ENCODE results near the gene CADPS. TPM values are rescaled to one million over a fixed set of nuclear protein-coding genes. Genes with fewer than 3 reads are reported as not detected.

Gene CADPS
- total RNA-seq, 2 experiments from 2014 or later: 61.3 to 68.6 TPM

- Histone ChIP-seq H3K9me2 (ENCODE audit: insufficient read depth, low read length) (no peaks in the 10 kb centered on the region), H3K36me3 (ENCODE audit: insufficient read depth, low read length) (no peaks in the 10 kb centered on the region), H3K4me2 (ENCODE audit: low read length) (no peak overlapping the region), H3K79me2 (ENCODE audit: insufficient read depth, low read depth, low read length) (no peaks in the 10 kb centered on the region), H3K9me3 (ENCODE audit: low read length) (no peaks in the 10 kb centered on the region), H3K4me3 (ENCODE audit: low read depth, low read length, poor library complexity, severe bottlenecking) (no peak overlapping the region), H3K27ac (ENCODE audit: low read depth, low read length, poor library complexity, severe bottlenecking) (no peak overlapping the region), H2AFZ (ENCODE audit: low read length) (no peak overlapping the region), H4K20me1 (ENCODE audit: insufficient read depth, low read length) (no peaks in the 10 kb centered on the region), H3K4me1 (ENCODE audit: insufficient read depth, low read length, poor library complexity, severe bottlenecking) (peaks cover 7% of the 10 kb centered on the region)
- TF ChIP-seq EZH2phosphoT487 (IDR thresholded peaks at IDR 0.05; ENCODE audit: borderline replicate concordance, low read depth, low read length) (no peak), CTCF (conservative IDR thresholded peaks at IDR 0.05; ENCODE audit: low read length) (no peak)
- POLR2A ChIA-PET: interaction anchor here (0.6 to 1.8 kb wide), 6 partner anchors 9 to 153 kb away, joined by 3 to 5 read pairs (median 4); no protein-coding TSS in a partner anchor
- BruUV-seq (replicated peaks): no TSS peak
- no peak for DNase-seq (ENCODE audit: low spot score)
- CTCF ChIA-PET (ENCODE audit: unreplicated experiment): no interaction called here
- intact Hi-C loops (cut with micrococcal nuclease; ENCODE audit: unreplicated experiment): no loop called here
These were observed 171.6 kb downstream of the CADPS start for GRCh38 chr3:62703451-62704167.

- intact Hi-C loops (cut with micrococcal nuclease; ENCODE audit: unreplicated experiment): no loop called here
- H3K9me3 ChIP-seq (ENCODE audit: low read length): no peaks in the 10 kb centered on the region
- ChIA-PET POLR2A (interaction anchor here (1.0 kb wide), 1 partner anchor 11 kb away, joined by 4 read pairs; no protein-coding TSS in a partner anchor), CTCF (ENCODE audit: unreplicated experiment) (no interaction called here)
- H2AFZ ChIP-seq (ENCODE audit: low read length): no peak overlapping the region
- no peak overlapping the region for H3K4me3 ChIP-seq (ENCODE audit: low read depth, low read length, poor library complexity, severe bottlenecking)
- H3K36me3 ChIP-seq (ENCODE audit: insufficient read depth, low read length): no peaks in the 10 kb centered on the region
- no TSS peak for BruUV-seq (replicated peaks)
- H4K20me1 ChIP-seq (ENCODE audit: insufficient read depth, low read length): no peaks in the 10 kb centered on the region
- H3K4me2 ChIP-seq (ENCODE audit: low read length): no peak overlapping the region
- H3K27ac ChIP-seq (ENCODE audit: low read depth, low read length, poor library complexity, severe bottlenecking): no peak overlapping the region
- no peaks in the 10 kb centered on the region for H3K9me2 ChIP-seq (ENCODE audit: insufficient read depth, low read length)
- H3K79me2 ChIP-seq (ENCODE audit: insufficient read depth, low read depth, low read length): no peaks in the 10 kb centered on the region
- no peak for DNase-seq (ENCODE audit: low spot score)
- H3K4me1 ChIP-seq (ENCODE audit: insufficient read depth, low read length, poor library complexity, severe bottlenecking): no peaks in the 10 kb centered on the region
- no peak for TF ChIP-seq CTCF (conservative IDR thresholded peaks at IDR 0.05; ENCODE audit: low read length)
- no peak for TF ChIP-seq EZH2phosphoT487 (IDR thresholded peaks at IDR 0.05; ENCODE audit: borderline replicate concordance, low read depth, low read length)
These were observed 174.9 kb downstream of the CADPS start for GRCh38 chr3:62700357-62700756.

GRCh38 chr3:62699728-62700127 is 175.5 kb downstream of the CADPS start:
- no peaks in the 10 kb centered on the region for H3K36me3 ChIP-seq (ENCODE audit: insufficient read depth, low read length)
- no peaks in the 10 kb centered on the region for H3K79me2 ChIP-seq (ENCODE audit: insufficient read depth, low read depth, low read length)
- H3K27ac ChIP-seq (ENCODE audit: low read depth, low read length, poor library complexity, severe bottlenecking): no peak overlapping the region
- no peak overlapping the region for H3K4me3 ChIP-seq (ENCODE audit: low read depth, low read length, poor library complexity, severe bottlenecking)
- H2AFZ ChIP-seq (ENCODE audit: low read length): no peak overlapping the region
- DNase-seq (ENCODE audit: low spot score): no peak
- H3K4me1 ChIP-seq (ENCODE audit: insufficient read depth, low read length, poor library complexity, severe bottlenecking): no peaks in the 10 kb centered on the region
- intact Hi-C loops (cut with micrococcal nuclease; ENCODE audit: unreplicated experiment): no loop called here
- TF ChIP-seq EZH2phosphoT487 (IDR thresholded peaks at IDR 0.05; ENCODE audit: borderline replicate concordance, low read depth, low read length): no peak
- TF ChIP-seq CTCF (conservative IDR thresholded peaks at IDR 0.05; ENCODE audit: low read length): no peak
- H4K20me1 ChIP-seq (ENCODE audit: insufficient read depth, low read length): no peaks in the 10 kb centered on the region
- H3K9me2 ChIP-seq (ENCODE audit: insufficient read depth, low read length): no peaks in the 10 kb centered on the region
- BruUV-seq (replicated peaks): no TSS peak
- H3K4me2 ChIP-seq (ENCODE audit: low read length): no peak overlapping the region
- ChIA-PET POLR2A (interaction anchor here (1.0 kb wide), 1 partner anchor 11 kb away, joined by 4 read pairs; no protein-coding TSS in a partner anchor), CTCF (ENCODE audit: unreplicated experiment) (no interaction called here)
- no peaks in the 10 kb centered on the region for H3K9me3 ChIP-seq (ENCODE audit: low read length)

Measured in OCI-LY7 (cell line).